Naive B cell (primary cell): ENCODE data around the gene DDIT3. TPM values are rescaled to one million over a fixed set of nuclear protein-coding genes. Genes with fewer than 3 reads are reported as not detected.

Experiments used
- ATAC-seq, 2 donors: fragments of 150-1000 bp; cut with Tn5 transposase; 2 replicates each; pipeline ENCODE4 v1.10.0; 2021; ENCODE audit warnings: low read depth in 2 of 2, mild to moderate bottlenecking in 2 of 2, moderate library complexity in 2 of 2
- DNase-seq: peaks from one replicate; pipeline ENCODE4 v3.0.0; 2022
- H3K27ac Mint-ChIP-seq, 6 donors: one replicate each; pipeline ENCODE4 v1.8.0; 2020 to 2022; ENCODE audit warnings: mild to moderate bottlenecking in 6 of 6, mixed read lengths in 6 of 6, moderate library complexity in 5 of 6, inconsistent platforms in 2 of 6
- H3K27me3 Mint-ChIP-seq, 3 donors: one replicate each; pipeline ENCODE4 v1.8.0; 2021 to 2022; ENCODE audit warnings: mixed read lengths in 3 of 3, mild to moderate bottlenecking in 1 of 3
- H3K36me3 Mint-ChIP-seq, 2 donors: one replicate each; pipeline ENCODE4 v1.8.0; 2020 to 2022; ENCODE audit warnings: mixed read lengths in 2 of 2, inconsistent platforms in 1 of 2, mild to moderate bottlenecking in 1 of 2
- H3K4me1 Mint-ChIP-seq, 3 donors: one replicate each; pipeline ENCODE4 v1.8.0; 2020 to 2022; ENCODE audit warnings: mixed read lengths in 3 of 3, inconsistent platforms in 1 of 3, mild to moderate bottlenecking in 1 of 3, moderate library complexity in 1 of 3
- H3K4me3 Mint-ChIP-seq, 8 donors: one replicate each; pipeline ENCODE4 v1.8.0; 2020 to 2022; ENCODE audit warnings: mild to moderate bottlenecking in 8 of 8, mixed read lengths in 8 of 8, moderate library complexity in 8 of 8, inconsistent platforms in 2 of 8
- H3K9me3 Mint-ChIP-seq, 7 donors: one replicate each; pipeline ENCODE4 v1.8.0; 2020 to 2022; ENCODE audit warnings: mixed read lengths in 7 of 7, mild to moderate bottlenecking in 5 of 7, inconsistent platforms in 2 of 7, moderate library complexity in 1 of 7
- polyA plus RNA-seq, 6 donors: library from polyadenylated mRNA; unstranded; fragments of 300-500 nt; fragmentation: Illumina TruSeq; gene quantifications; one replicate each; pipeline ENCODE4 v1.2.3, GENCODE V29; 2021; ENCODE audit warnings: low read depth in 6 of 6

The DDIT3 gene
- polyA plus RNA-seq, 6 donors from 2014 or later = 33.3 to 62.2 (median 51.0) TPM

GRCh38 chr12:57541001-57541400, 20.7 kb upstream of the DDIT3 start:
- ATAC-seq = no peak
- DNase-seq = no peak
- H3K4me3 Mint-ChIP-seq = peak overlapping the region in 2 of 8 donors; percentile 11 to 60
- no peaks in the 10 kb centered on the region for H3K9me3 Mint-ChIP-seq
- peaks cover 12 to 24% (median 23%) of the 10 kb centered on the region in 3 donors for H3K4me1 Mint-ChIP-seq
- peaks cover 0 to 14% of the 10 kb centered on the region in 2 donors for H3K36me3 Mint-ChIP-seq
- H3K27me3 Mint-ChIP-seq = no peaks in the 10 kb centered on the region
- H3K27ac Mint-ChIP-seq = peak overlapping the region in 1 of 6 donors; percentile 17

- Mint-ChIP-seq H3K4me1 (peaks cover 5 to 12% (median 9%) of the 10 kb centered on the region in 3 donors), H3K36me3 (peaks cover 9 to 14% of the 10 kb centered on the region in 2 donors)
These were observed 18.9 kb upstream of the DDIT3 start for GRCh38 chr12:57539134-57539768.

GRCh38 chr12:57536597-57536942, 16.3 kb upstream of the DDIT3 start:
- no peak for ATAC-seq
- Mint-ChIP-seq H3K27ac (peak overlapping the region in 1 of 6 donors; percentile 56), H3K36me3 (peaks cover 9 to 24% of the 10 kb centered on the region in 2 donors), H3K27me3 (no peaks in the 10 kb centered on the region), H3K4me3 (no peak overlapping the region), H3K4me1 (peaks cover 0 to 6% (median 2%) of the 10 kb centered on the region in 3 donors), H3K9me3 (no peaks in the 10 kb centered on the region)
- no peak for DNase-seq

More at GRCh38 chr12:57539134-57539768, 18.9 kb upstream of the DDIT3 start:
- Mint-ChIP-seq H3K9me3 (no peaks in the 10 kb centered on the region), H3K4me3 (no peak overlapping the region), H3K27me3 (no peaks in the 10 kb centered on the region), H3K27ac (peak overlapping the region in 2 of 6 donors; percentile 31 to 51)
- DNase-seq = no peak
- ATAC-seq = no peak

- Mint-ChIP-seq H3K27me3 (no peaks in the 10 kb centered on the region), H3K27ac (peak overlapping the region in 1 of 6 donors; percentile 56), H3K9me3 (no peaks in the 10 kb centered on the region), H3K36me3 (peaks cover 9 to 24% of the 10 kb centered on the region in 2 donors), H3K4me3 (no peak overlapping the region), H3K4me1 (peaks cover 0 to 6% (median 2%) of the 10 kb centered on the region in 3 donors)
- ATAC-seq = no peak
- DNase-seq = no peak
These were observed 15.7 kb upstream of the DDIT3 start for GRCh38 chr12:57535764-57536596.

- no peak for DNase-seq
- Mint-ChIP-seq H3K9me3 (no peaks in the 10 kb centered on the region), H3K27ac (no peak overlapping the region)
These were observed 14.8 kb upstream of the DDIT3 start for GRCh38 chr12:57534991-57535543.

GRCh38 chr12:57534250-57534649, 13.9 kb upstream of the DDIT3 start:
- no peak overlapping the region for H3K4me3 Mint-ChIP-seq
- DNase-seq = no peak
- peaks cover 9 to 24% of the 10 kb centered on the region in 2 donors for H3K36me3 Mint-ChIP-seq
- no peak overlapping the region for H3K27ac Mint-ChIP-seq
- H3K27me3 Mint-ChIP-seq = no peaks in the 10 kb centered on the region
- ATAC-seq = no peak
- H3K9me3 Mint-ChIP-seq = no peaks in the 10 kb centered on the region
- H3K4me1 Mint-ChIP-seq = peaks cover 2 to 6% (median 4%) of the 10 kb centered on the region in 3 donors

More at GRCh38 chr12:57534991-57535543, 14.8 kb upstream of the DDIT3 start:
- peaks cover 0 to 6% (median 2%) of the 10 kb centered on the region in 3 donors for H3K4me1 Mint-ChIP-seq
- no peaks in the 10 kb centered on the region for H3K27me3 Mint-ChIP-seq
- H3K4me3 Mint-ChIP-seq = no peak overlapping the region
- peaks cover 9 to 24% of the 10 kb centered on the region in 2 donors for H3K36me3 Mint-ChIP-seq
- ATAC-seq = no peak

- ATAC-seq = no peak
- H3K27ac Mint-ChIP-seq = peak overlapping the region in 1 of 6 donors; percentile 57
- peaks cover 0 to 4% (median 0%) of the 10 kb centered on the region in 3 donors for H3K4me1 Mint-ChIP-seq
These were observed 12.8 kb upstream of the DDIT3 start for GRCh38 chr12:57533108-57533507.

GRCh38 chr12:57531836-57532235, 11.5 kb upstream of the DDIT3 start:
- peaks cover 9 to 10% of the 10 kb centered on the region in 2 donors for H3K36me3 Mint-ChIP-seq
- peaks cover 0 to 5% (median 4%) of the 10 kb centered on the region in 3 donors for H3K4me1 Mint-ChIP-seq
- ATAC-seq (no peak), DNase-seq (no peak)
- H3K4me3 Mint-ChIP-seq = no peak overlapping the region
- no peaks in the 10 kb centered on the region for H3K9me3 Mint-ChIP-seq
- peak overlapping the region in 1 of 6 donors; percentile 39 for H3K27ac Mint-ChIP-seq
- no peaks in the 10 kb centered on the region for H3K27me3 Mint-ChIP-seq

More at GRCh38 chr12:57533108-57533507, 12.8 kb upstream of the DDIT3 start:
- no peaks in the 10 kb centered on the region for H3K9me3 Mint-ChIP-seq
- no peaks in the 10 kb centered on the region for H3K27me3 Mint-ChIP-seq
- H3K36me3 Mint-ChIP-seq = peaks cover 9 to 19% of the 10 kb centered on the region in 2 donors
- H3K4me3 Mint-ChIP-seq = no peak overlapping the region
- no peak for DNase-seq

GRCh38 chr12:57530396-57531142, 10.3 kb upstream of the DDIT3 start:
- ATAC-seq (no peak), DNase-seq (no peak)
- H3K27ac Mint-ChIP-seq = peak overlapping the region in 2 of 6 donors; percentile 51 to 78
- H3K4me3 Mint-ChIP-seq = no peak overlapping the region
- no peaks in the 10 kb centered on the region for H3K9me3 Mint-ChIP-seq
- no peaks in the 10 kb centered on the region for H3K27me3 Mint-ChIP-seq
- H3K4me1 Mint-ChIP-seq = peaks cover 0 to 10% (median 7%) of the 10 kb centered on the region in 3 donors
- H3K36me3 Mint-ChIP-seq = peaks cover 7 to 10% of the 10 kb centered on the region in 2 donors

GRCh38 chr12:57529831-57530230, 9.5 kb upstream of the DDIT3 start:
- Mint-ChIP-seq H3K36me3 (peaks cover 0 to 10% of the 10 kb centered on the region in 2 donors), H3K27me3 (no peaks in the 10 kb centered on the region), H3K9me3 (no peaks in the 10 kb centered on the region), H3K4me3 (no peak overlapping the region), H3K27ac (peak overlapping the region in 2 of 6 donors; percentile 51 to 70), H3K4me1 (peaks cover 7 to 11% (median 10%) of the 10 kb centered on the region in 3 donors)
- DNase-seq (no peak), ATAC-seq (no peak)

GRCh38 chr12:57528831-57529555, 8.7 kb upstream of the DDIT3 start:
- H3K27me3 Mint-ChIP-seq = no peaks in the 10 kb centered on the region
- H3K36me3 Mint-ChIP-seq = peaks cover 0 to 10% of the 10 kb centered on the region in 2 donors
- no peak overlapping the region for H3K4me3 Mint-ChIP-seq
- H3K4me1 Mint-ChIP-seq = peaks cover 16 to 18% (median 16%) of the 10 kb centered on the region in 3 donors
- ATAC-seq = no peak
- H3K9me3 Mint-ChIP-seq = no peaks in the 10 kb centered on the region
- peak overlapping the region in 4 of 6 donors; percentile 11 to 60 (median 46) for H3K27ac Mint-ChIP-seq
- DNase-seq = no peak

GRCh38 chr12:57528176-57528575, 7.9 kb upstream of the DDIT3 start:
- Mint-ChIP-seq H3K4me3 (peak overlapping the region in 1 of 8 donors; percentile 25), H3K27ac (peak overlapping the region in 1 of 6 donors; percentile 29), H3K27me3 (no peaks in the 10 kb centered on the region), H3K4me1 (peaks cover 24 to 26% (median 24%) of the 10 kb centered on the region in 3 donors), H3K9me3 (no peaks in the 10 kb centered on the region), H3K36me3 (peaks cover 0 to 9% of the 10 kb centered on the region in 2 donors)
- ATAC-seq (no peak), DNase-seq (no peak)
